Suprapubic skin (tissue), 4 donors: ENCODE results near the gene SEMA7A. TPM values are rescaled to one million over a fixed set of nuclear protein-coding genes. Genes with fewer than 3 reads are reported as not detected.

Experiments used
- total RNA-seq, 4 donors: library from RNA; depleted of rRNA; stranded (reverse); fragments of >200 nt; gene quantifications; one replicate each; pipeline ENCODE4 v1.1.0, GENCODE V29; 2016

Gene SEMA7A
- total RNA-seq, 4 donors from 2014 or later: 10.1 to 31.4 (median 18.0) TPM

Other genes starting within 250 kb of the SEMA7A start
- gene STRA6, start 231.2 kb downstream of the SEMA7A start, total RNA-seq: under 1 TPM in 2 of 4 donors, not detected in 2; 0.26 to 0.39 TPM
- gene CCDC33, start 197.6 kb downstream of the SEMA7A start, total RNA-seq: under 1 TPM in 1 of 4 donors, not detected in 3; 0.60 TPM
- 1 to 10 TPM in 1 of 4 donors, under 1 TPM in 2, not detected in 1; 0.47 to 1.4 (median 0.53) TPM for gene CYP11A1, start 66.3 kb downstream of the SEMA7A start, total RNA-seq
- gene UBL7, start 27.2 kb upstream of the SEMA7A start, total RNA-seq: 10 to 100 TPM; 32.2 to 74.2 (median 62.8) TPM
- 10 to 100 TPM in 1 of 4 donors, 1 to 10 TPM in 3; 6.7 to 12.3 (median 8.4) TPM for gene ARID3B, start 107.3 kb upstream of the SEMA7A start, total RNA-seq
- gene CLK3, start 181.9 kb upstream of the SEMA7A start, total RNA-seq: 100 to 1,000 TPM in 3 of 4 donors, 10 to 100 TPM in 1; 93.1 to 244 (median 115) TPM